HepG2 (cell line): ENCODE measurements around the gene CNGA3. TPM values are rescaled to one million over a fixed set of nuclear protein-coding genes. Genes with fewer than 3 reads are reported as not detected.

Experiments
- ATAC-seq: fragments of 200-7000 bp; cut with Tn5 transposase; 3 replicates; pipeline ENCODE4 v1.9.1; 2020; ENCODE audit warnings: mild to moderate bottlenecking, moderate library complexity
- BruUV-seq: library from RNA; stranded (reverse); fragments of 400-500 nt; replicated peaks from 2 replicates; lab custom pipeline; 2021; lab: Mats Ljungman, UMichigan
- CTCF ChIA-PET: fragments of 300-600 bp; formaldehyde crosslinking; extraction: SDS; loops from one replicate; lab custom pipeline; 2021; ENCODE audit warnings: low total read pairs, inconsistent platforms, low intra/inter-chr PET ratio; lab: Yijun Ruan, JAX
- POLR2A ChIA-PET: fragments of 350-600 bp; sonication (Branson Sonifier 250); formaldehyde crosslinking; loops from one replicate; lab custom pipeline; 2020; ENCODE audit warnings: antibody characterized with exemption, inconsistent platforms; lab: Yijun Ruan, JAX
- DNase-seq: peaks from one replicate; pipeline ENCODE4 v3.0.0-alpha.2; 2015; ENCODE audit warnings: low spot score
- FAIRE-seq: peaks from 3 replicates; lab custom pipeline; 2011; peaks lifted over from hg19 to GRCh38; lab: Jason Lieb, UNC
- H2AFZ ChIP-seq: one replicate; pipeline ENCODE4 v1.6.1; 2011; ENCODE audit warnings: low read length, inconsistent platforms
- H3K27ac ChIP-seq: fragments of 300-600 bp; 3 replicates; pipeline ENCODE4 v1.8.0; 2011; ENCODE audit warnings: mixed run types, mild to moderate bottlenecking, mixed read lengths, low read length, inconsistent platforms; ENCODE audit not compliant: insufficient read depth; ENCODE audit errors: extremely low read length
- H3K27me3 ChIP-seq, 2 experiments: fragments of 200-600 bp in 1 of 2; 2 replicates in 1 of 2; 3 replicates in 1 of 2; pipeline versions ENCODE4 v1.6.0 to v1.8.0; 2011; ENCODE audit warnings: low read length in 2 of 2, mild to moderate bottlenecking in 2 of 2, moderate library complexity in 2 of 2, inconsistent platforms in 1 of 2; ENCODE audit not compliant: insufficient read depth in 2 of 2, control insufficient read depth in 1 of 2
- H3K36me3 ChIP-seq, 2 experiments: fragments of 200-600 bp in 1 of 2; replicated peaks in 1 of 2; 2 replicates in 1 of 2; 3 replicates in 1 of 2; pipeline versions ENCODE4 v1.5.1 to v1.8.0; 2011; ENCODE audit warnings: low read length in 2 of 2, inconsistent platforms in 1 of 2; ENCODE audit not compliant: insufficient read depth in 2 of 2, control insufficient read depth in 1 of 2
- H3K4me1 ChIP-seq: 2 replicates; pipeline ENCODE4 v1.5.1; 2012; ENCODE audit warnings: low read length, inconsistent platforms; ENCODE audit not compliant: insufficient read depth
- H3K4me2 ChIP-seq: 2 replicates; pipeline ENCODE4 v1.6.0; 2011; ENCODE audit warnings: low read depth, low read length, inconsistent platforms
- H3K4me3 ChIP-seq, 3 experiments: fragments of 200-600 bp in 1 of 3; sonication (generic), shearing (Covaris generic) in 1 of 3; replicated peaks in 1 of 3; 2 replicates each; pipeline ENCODE4 v1.5.1; 2011 to 2016; ENCODE audit warnings: low read length in 3 of 3, inconsistent platforms in 2 of 3, low read depth in 2 of 3, mild to moderate bottlenecking in 2 of 3, control low read depth in 1 of 3, mixed read lengths in 1 of 3; ENCODE audit not compliant: insufficient read depth in 1 of 3
- H3K79me2 ChIP-seq: one replicate; pipeline ENCODE4 v1.6.1; 2011; ENCODE audit warnings: low read length, inconsistent platforms; ENCODE audit not compliant: insufficient read depth
- H3K9ac ChIP-seq: 2 replicates; pipeline ENCODE4 v1.6.0; 2011; ENCODE audit warnings: mild to moderate bottlenecking, low read depth, low read length, inconsistent platforms; ENCODE audit not compliant: insufficient read depth
- H3K9me3 ChIP-seq: 2 replicates; pipeline ENCODE4 v1.5.1; 2012; ENCODE audit warnings: mild to moderate bottlenecking, low read length
- H4K20me1 ChIP-seq: 2 replicates; pipeline ENCODE4 v1.6.0; 2011; ENCODE audit warnings: inconsistent platforms, mild to moderate bottlenecking, low read length, moderate library complexity; ENCODE audit not compliant: insufficient read depth
- HNRNPK ChIP-seq: fragments of 200-400 bp; formaldehyde crosslinking; IDR thresholded peaks from 2 replicates; pipeline ENCODE4 v1.6.1; 2018; ENCODE audit warnings: low read length, low read depth, moderate library complexity, mild to moderate bottlenecking; ENCODE audit not compliant: poor library complexity, severe bottlenecking
- NFIC ChIP-seq: IDR thresholded peaks from 2 replicates; pipeline ENCODE4 v1.6.1; 2012; ENCODE audit warnings: mild to moderate bottlenecking, low read length, inconsistent platforms
- ZNF121 ChIP-seq: sonication (generic); formaldehyde crosslinking; IDR thresholded peaks from 2 replicates; pipeline ENCODE4 v1.5.0; 2020; ENCODE audit warnings: mild to moderate bottlenecking, missing genetic modification reagents
- ZNF24 ChIP-seq: fragments of 450-650 bp; IDR thresholded peaks from 2 replicates; pipeline ENCODE4 v1.6.1; 2017; ENCODE audit warnings: antibody characterized with exemption, mild to moderate bottlenecking
- WGBS: methylation state at CpG from one replicate; pipeline ENCODE4 v1.1.6; 2017; ENCODE audit warnings: low lambda C conversion rate; 5-methylcytosine and 5-hydroxymethylcytosine counted together
- in situ Hi-C: cut with HindIII; loops from 2 replicates; pipeline ENCODE4 v1.10.0; 2017; ENCODE audit warnings: low pct_unique_long_range_greater_than_20kb; ENCODE audit not compliant: extremely low pct_ligation_motif_present
- intact Hi-C: fragments of 100-400 bp; cut with micrococcal nuclease; formaldehyde crosslinking; loops from one replicate; pipeline ENCODE4 v1.10.0; 2022; ENCODE audit not compliant: unreplicated experiment
- polyA plus RNA-seq, 8 experiments: library from polyadenylated mRNA; depleted of rRNA in 3 of 8; stranded (reverse) in 7 of 8; unstranded in 1 of 8; fragments of >200 nt; fragmentation: Illumina TruSeq in 4 of 8; extraction: Trizol in 4 of 8; gene quantifications; 2 replicates each; pipeline versions ENCODE4 v1.2.1 to v1.2.3, GENCODE V29; 2011 to 2016; ENCODE audit warnings: low read depth in 4 of 8, missing spikeins in 1 of 8, mixed read lengths in 1 of 8; ENCODE audit not compliant: insufficient read depth in 1 of 8
- total RNA-seq, 5 experiments: library from RNA; depleted of rRNA; stranded (reverse); fragments of >200 nt; fragmentation: Illumina TruSeq; extraction: Trizol; gene quantifications; 2 replicates each; pipeline ENCODE4 v1.2.3, GENCODE V29; 2016; ENCODE audit warnings: low read depth in 1 of 5
- TF ChIP-seq, protein P1 (sequence below): sonication (generic); formaldehyde crosslinking; IDR thresholded peaks from 2 replicates; pipeline ENCODE4 v1.5.1; 2020; ENCODE audit warnings: mild to moderate bottlenecking, missing genetic modification reagents, moderate library complexity
- TF ChIP-seq, protein P2 (sequence below): sonication (generic); formaldehyde crosslinking; IDR thresholded peaks from 2 replicates; pipeline ENCODE4 v1.4.0; 2020; ENCODE audit warnings: missing genetic modification reagents, low read depth, mild to moderate bottlenecking, borderline replicate concordance

CNGA3 gene
- total and polyA plus RNA-seq, 2 of the 13 experiments (the other 11 are each of a cell fraction or from before 2014, with no cell fraction given), result not detected

DNA sequence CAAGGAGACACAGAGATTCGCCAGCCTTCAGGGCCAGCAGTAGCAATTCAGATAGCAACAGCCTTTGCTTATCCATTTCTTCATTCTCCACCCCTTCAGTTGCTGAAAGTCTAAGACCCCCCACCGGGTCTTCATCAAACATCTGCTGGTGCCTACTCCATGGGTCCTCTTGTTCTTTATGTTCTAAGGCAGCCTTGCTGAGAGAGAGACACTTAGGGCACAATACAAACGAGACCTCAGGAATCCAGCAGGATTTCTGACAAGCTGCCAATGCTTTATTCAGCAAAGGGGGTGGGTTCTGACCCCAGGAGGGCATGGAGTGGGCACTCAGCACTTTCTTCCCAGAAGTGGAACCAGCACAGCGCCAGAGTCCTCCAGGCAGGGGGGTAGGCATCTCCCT lies 36.2 kb upstream of the CNGA3 start:
- Histone ChIP-seq H4K20me1 (no peaks in the 10 kb centered on the region), H3K4me3 (no peak overlapping the region), H2AFZ (no peak overlapping the region), H3K4me2 (no peak overlapping the region), H3K4me1 (no peaks in the 10 kb centered on the region), H3K9ac (no peak overlapping the region), H3K36me3 (no peaks in the 10 kb centered on the region), H3K27me3 (peaks cover 1 to 52% of the 10 kb centered on the region in 2 experiments), H3K27ac (no peak overlapping the region), H3K79me2 (no peaks in the 10 kb centered on the region), H3K9me3 (no peaks in the 10 kb centered on the region)
- POLR2A ChIA-PET, result no interaction called here
- DNase-seq (no peak), FAIRE-seq (no peak), ATAC-seq (no peak)
- WGBS, result 0% methylated on average over 4 of the region's 4 CpGs
- CTCF ChIA-PET, result no interaction called here
- in situ Hi-C loops, result no loop called here
- no TSS peak for BruUV-seq
- intact Hi-C loops, result no loop called here
- no peak for TF ChIP-seq ZNF24
- TF ChIP-seq NFIC, result no peak
- no peak for TF ChIP-seq ZNF121 (CRISPR knock-in tag)
- TF ChIP-seq, protein P1, sequence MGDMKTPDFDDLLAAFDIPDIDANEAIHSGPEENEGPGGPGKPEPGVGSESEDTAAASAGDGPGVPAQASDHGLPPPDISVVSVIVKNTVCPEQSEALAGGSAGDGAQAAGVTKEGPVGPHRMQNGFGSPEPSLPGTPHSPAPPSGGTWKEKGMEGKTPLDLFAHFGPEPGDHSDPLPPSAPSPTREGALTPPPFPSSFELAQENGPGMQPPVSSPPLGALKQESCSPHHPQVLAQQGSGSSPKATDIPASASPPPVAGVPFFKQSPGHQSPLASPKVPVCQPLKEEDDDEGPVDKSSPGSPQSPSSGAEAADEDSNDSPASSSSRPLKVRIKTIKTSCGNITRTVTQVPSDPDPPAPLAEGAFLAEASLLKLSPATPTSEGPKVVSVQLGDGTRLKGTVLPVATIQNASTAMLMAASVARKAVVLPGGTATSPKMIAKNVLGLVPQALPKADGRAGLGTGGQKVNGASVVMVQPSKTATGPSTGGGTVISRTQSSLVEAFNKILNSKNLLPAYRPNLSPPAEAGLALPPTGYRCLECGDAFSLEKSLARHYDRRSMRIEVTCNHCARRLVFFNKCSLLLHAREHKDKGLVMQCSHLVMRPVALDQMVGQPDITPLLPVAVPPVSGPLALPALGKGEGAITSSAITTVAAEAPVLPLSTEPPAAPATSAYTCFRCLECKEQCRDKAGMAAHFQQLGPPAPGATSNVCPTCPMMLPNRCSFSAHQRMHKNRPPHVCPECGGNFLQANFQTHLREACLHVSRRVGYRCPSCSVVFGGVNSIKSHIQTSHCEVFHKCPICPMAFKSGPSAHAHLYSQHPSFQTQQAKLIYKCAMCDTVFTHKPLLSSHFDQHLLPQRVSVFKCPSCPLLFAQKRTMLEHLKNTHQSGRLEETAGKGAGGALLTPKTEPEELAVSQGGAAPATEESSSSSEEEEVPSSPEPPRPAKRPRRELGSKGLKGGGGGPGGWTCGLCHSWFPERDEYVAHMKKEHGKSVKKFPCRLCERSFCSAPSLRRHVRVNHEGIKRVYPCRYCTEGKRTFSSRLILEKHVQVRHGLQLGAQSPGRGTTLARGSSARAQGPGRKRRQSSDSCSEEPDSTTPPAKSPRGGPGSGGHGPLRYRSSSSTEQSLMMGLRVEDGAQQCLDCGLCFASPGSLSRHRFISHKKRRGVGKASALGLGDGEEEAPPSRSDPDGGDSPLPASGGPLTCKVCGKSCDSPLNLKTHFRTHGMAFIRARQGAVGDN (CRISPR knock-in tag), result no peak
- TF ChIP-seq, protein P2, sequence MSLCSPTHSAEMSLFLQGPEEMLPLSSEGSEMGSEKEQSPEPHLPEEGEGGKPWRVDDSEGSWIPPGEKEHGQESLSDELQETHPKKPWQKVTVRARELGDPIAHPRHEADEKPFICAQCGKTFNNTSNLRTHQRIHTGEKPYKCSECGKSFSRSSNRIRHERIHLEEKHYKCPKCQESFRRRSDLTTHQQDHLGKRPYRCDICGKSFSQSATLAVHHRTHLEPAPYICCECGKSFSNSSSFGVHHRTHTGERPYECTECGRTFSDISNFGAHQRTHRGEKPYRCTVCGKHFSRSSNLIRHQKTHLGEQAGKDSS, result no peak
- TF ChIP-seq HNRNPK, result no peak
